Suprapubic skin (tissue), 4 donors: Measurements from ENCODE around the gene SLX9. TPM values are rescaled to one million over a fixed set of nuclear protein-coding genes. Genes with fewer than 3 reads are reported as not detected.
A peak's percentile ranks its signal among the peaks of the same experiment; 100 is the strongest.
"Not testable (repeated sequence)": the region's sequence is repeated elsewhere in the genome, so short reads cannot be mapped to it uniquely, and the experiment has no call there.

ENCODE experiments used
- DNase-seq, 2 donors: peaks; one replicate each; pipeline ENCODE4 v3.0.0-alpha.2; 2019; ENCODE audit warnings: low spot score in 2 of 2
- H3K27ac ChIP-seq: fragments of 200-600 bp; sonication (generic); one replicate; pipeline ENCODE4 v1.5.1; 2019
- H3K27me3 ChIP-seq: fragments of 200-600 bp; sonication (generic); one replicate; pipeline ENCODE4 v1.5.1; 2019
- H3K36me3 ChIP-seq: fragments of 200-600 bp; sonication (generic); one replicate; pipeline ENCODE4 v1.5.1; 2019
- H3K4me1 ChIP-seq: fragments of 200-600 bp; sonication (generic); one replicate; pipeline ENCODE4 v1.5.1; 2019
- H3K4me3 ChIP-seq: fragments of 200-600 bp; sonication (generic); one replicate; pipeline ENCODE4 v1.5.1; 2019; ENCODE audit warnings: mild to moderate bottlenecking
- H3K9me3 ChIP-seq: fragments of 200-600 bp; sonication (generic); one replicate; pipeline ENCODE4 v1.5.1; 2019
- CTCF ChIP-seq, 2 donors: fragments of 200-600 bp in 1 of 2; fragments of 450-650 bp in 1 of 2; sonication (generic) in 1 of 2; IDR thresholded peaks; one replicate each; pipeline ENCODE4 v1.5.1; 2016 to 2019; ENCODE audit warnings: antibody characterized with exemption in 2 of 2, mild to moderate bottlenecking in 1 of 2, moderate library complexity in 1 of 2
- EP300 ChIP-seq: sonication (generic); formaldehyde crosslinking; IDR thresholded peaks from one replicate; pipeline ENCODE4 v1.6.1; 2017; ENCODE audit warnings: antibody characterized with exemption
- POLR2A ChIP-seq, 2 donors: fragments of 450-650 bp; IDR thresholded peaks; one replicate each; pipeline ENCODE4 v1.6.1; 2017; ENCODE audit warnings: antibody characterized with exemption in 2 of 2, mild to moderate bottlenecking in 2 of 2, moderate library complexity in 2 of 2
- POLR2AphosphoS5 ChIP-seq, 3 donors: sonication (generic); formaldehyde crosslinking; IDR thresholded peaks; one replicate each; pipeline ENCODE4 v1.6.1; 2017; ENCODE audit warnings: antibody characterized with exemption in 3 of 3
- WGBS: methylation state at CpG from one replicate; pipeline ENCODE4 v1.1.5; 2018; 5-methylcytosine and 5-hydroxymethylcytosine counted together
- total RNA-seq, 4 donors: library from RNA; depleted of rRNA; stranded (reverse); fragments of >200 nt; gene quantifications; one replicate each; pipeline ENCODE4 v1.1.0, GENCODE V29; 2016

Gene SLX9
- total RNA-seq, 4 donors from 2014 or later: 13.4 to 16.9 (median 14.4) TPM

GRCh38 chr21:44910229-44911067, 29.4 kb upstream of the SLX9 start:
- Histone ChIP-seq H3K36me3 (no peaks in the 10 kb centered on the region), H3K4me1 (peaks cover 30% of the 10 kb centered on the region), H3K9me3 (no peaks in the 10 kb centered on the region), H3K27ac (no peak overlapping the region), H3K4me3 (no peak overlapping the region), H3K27me3 (peaks cover 4% of the 10 kb centered on the region)
- DNase-seq: no peak
- no peak for TF ChIP-seq POLR2AphosphoS5 (IDR thresholded peaks at IDR 0.05)
- TF ChIP-seq CTCF (IDR thresholded peaks at IDR 0.05): no peak
- no peak for TF ChIP-seq EP300
- TF ChIP-seq POLR2A (IDR thresholded peaks at IDR 0.05): no peak
- 89% methylated on average over 12 of the region's 27 CpGs for WGBS

GRCh38 chr21:44911068-44911383, 28.8 kb upstream of the SLX9 start:
- peaks cover 30% of the 10 kb centered on the region for H3K4me1 ChIP-seq

GRCh38 chr21:44911384-44912157, 28.3 kb upstream of the SLX9 start:
- Histone ChIP-seq H3K27me3 (peaks cover 4% of the 10 kb centered on the region), H3K9me3 (no peaks in the 10 kb centered on the region), H3K36me3 (no peaks in the 10 kb centered on the region), H3K27ac (peak overlapping the region; percentile 67), H3K4me3 (no peak overlapping the region), H3K4me1 (peaks cover 32% of the 10 kb centered on the region)
- WGBS: 19% methylated on average over 13 of the region's 19 CpGs
- DNase-seq: no peak
- TF ChIP-seq EP300 (no peak), POLR2A (IDR thresholded peaks at IDR 0.05) (no peak), CTCF (IDR thresholded peaks at IDR 0.05) (peak; percentile 20 to 62), POLR2AphosphoS5 (IDR thresholded peaks at IDR 0.05) (no peak)

More at GRCh38 chr21:44911068-44911383, 28.8 kb upstream of the SLX9 start:
- Histone ChIP-seq H3K9me3 (no peaks in the 10 kb centered on the region), H3K4me3 (no peak overlapping the region), H3K27ac (no peak overlapping the region), H3K27me3 (peaks cover 4% of the 10 kb centered on the region), H3K36me3 (no peaks in the 10 kb centered on the region)
- 49% methylated on average over 8 of the region's 10 CpGs for WGBS
- no peak for DNase-seq
- no peak for TF ChIP-seq POLR2AphosphoS5 (IDR thresholded peaks at IDR 0.05)
- no peak for TF ChIP-seq CTCF (IDR thresholded peaks at IDR 0.05)
- TF ChIP-seq EP300: no peak
- TF ChIP-seq POLR2A (IDR thresholded peaks at IDR 0.05): no peak

GRCh38 chr21:44912158-44912473, 27.7 kb upstream of the SLX9 start:
- Histone ChIP-seq H3K27me3 (peaks cover 4% of the 10 kb centered on the region), H3K9me3 (no peaks in the 10 kb centered on the region), H3K36me3 (no peaks in the 10 kb centered on the region), H3K27ac (no peak overlapping the region), H3K4me1 (peaks cover 38% of the 10 kb centered on the region), H3K4me3 (no peak overlapping the region)
- DNase-seq: no peak
- TF ChIP-seq POLR2A (IDR thresholded peaks at IDR 0.05): no peak
- no peak for TF ChIP-seq POLR2AphosphoS5 (IDR thresholded peaks at IDR 0.05)
- TF ChIP-seq EP300: no peak
- no peak for TF ChIP-seq CTCF (IDR thresholded peaks at IDR 0.05)
- WGBS: 57% methylated on average over 8 of the region's 8 CpGs

- H3K36me3 ChIP-seq, H3K27me3 ChIP-seq, H3K9me3 ChIP-seq, H3K27ac ChIP-seq, H3K4me3 ChIP-seq, DNase-seq: not testable (repeated sequence)
- peaks cover 39% of the 10 kb centered on the region for H3K4me1 ChIP-seq
- 78% methylated on average over 10 of the region's 25 CpGs for WGBS
Measured at GRCh38 chr21:44912506-44913412, 27.1 kb upstream of the SLX9 start.
